Measurements from ENCODE around the gene MRRF.
"Not testable (repeated sequence)": the region's sequence is repeated elsewhere in the genome, so short reads cannot be mapped to it uniquely, and the experiment has no call there.

MRRF gene

DNA sequence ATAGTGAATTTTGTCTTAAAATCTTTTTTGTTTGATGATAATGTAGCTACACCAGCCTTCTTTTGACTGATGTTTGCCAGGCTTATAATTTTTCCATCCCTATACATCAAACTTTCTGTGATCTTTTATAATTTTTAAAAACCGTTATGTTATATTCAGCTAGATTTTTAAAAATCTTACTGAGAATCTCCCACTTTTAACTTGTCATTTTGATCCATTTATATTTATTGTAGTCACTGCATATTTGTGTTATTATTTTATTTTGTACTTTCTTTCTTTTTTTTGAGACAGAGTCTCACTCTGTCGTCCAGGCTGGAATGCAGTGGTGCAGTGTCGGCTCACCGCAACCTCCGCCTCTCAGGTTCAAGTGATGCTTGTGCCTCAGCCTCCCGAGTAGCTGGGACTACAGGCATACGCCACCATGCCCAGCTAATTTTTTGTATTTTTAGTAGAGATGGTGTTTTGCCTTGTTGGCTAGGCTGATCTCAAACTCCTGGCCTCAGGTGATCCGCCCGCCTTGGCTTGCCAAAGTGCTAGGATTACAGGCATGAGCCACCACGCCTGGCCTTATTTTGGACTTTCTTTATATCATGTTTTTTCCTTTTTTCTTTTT lies 12.7 kb downstream of the MRRF start:
- no peak for DNase-seq

- DNase-seq = no peak
Measured at GRCh38 chr9:122281368-122281767, 16.7 kb downstream of the MRRF start.

DNA sequence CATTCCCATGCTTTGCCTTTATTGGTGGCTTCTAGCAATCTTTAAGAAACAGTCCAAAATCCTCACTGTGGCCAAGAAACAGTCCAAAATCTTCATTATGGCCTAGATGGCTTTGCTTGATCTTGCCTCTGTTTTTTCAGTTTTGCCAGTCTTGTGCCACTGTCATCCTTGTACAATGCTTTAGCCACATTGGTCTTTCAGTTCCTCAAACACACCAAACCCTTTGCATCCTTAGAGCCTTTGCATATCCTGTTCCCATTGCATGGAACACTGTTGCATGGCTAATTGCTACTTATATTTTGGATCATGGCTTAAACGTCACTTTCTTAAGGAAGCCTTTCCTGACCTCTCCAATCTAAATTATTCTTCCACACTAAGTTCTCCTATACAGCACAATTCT lies 22.1 kb downstream of the MRRF start:
- DNase-seq = no peak

DNA sequence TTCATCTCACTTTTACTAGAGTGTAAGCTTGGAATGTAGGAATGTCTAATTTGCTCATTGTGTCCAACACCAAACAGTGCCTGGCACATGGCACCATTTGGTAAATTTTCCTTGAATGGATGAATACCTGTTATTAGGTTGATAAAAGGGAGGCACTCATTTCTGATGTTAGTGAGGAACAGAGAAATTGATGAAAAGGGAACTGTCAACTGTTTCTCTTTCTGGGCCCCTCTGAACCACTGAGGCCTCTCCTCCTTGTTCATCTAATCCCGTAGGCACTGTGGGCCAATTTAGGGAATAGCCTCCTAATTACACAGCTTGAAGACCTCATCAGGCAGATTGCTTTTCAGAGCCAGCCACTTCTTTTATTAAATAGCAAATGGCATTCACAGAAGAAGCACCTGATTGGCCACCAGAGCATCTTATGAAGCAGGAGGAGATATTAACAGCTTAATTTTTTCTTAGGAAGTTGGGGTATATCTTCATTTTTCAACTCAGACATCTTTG lies 22.6 kb downstream of the MRRF start:
- DNase-seq = no peak

- no peak for DNase-seq
Measured at GRCh38 chr9:122291458-122291857, 26.8 kb downstream of the MRRF start.

- DNase-seq = no peak
Measured at GRCh38 chr9:122294531-122294930, 29.8 kb downstream of the MRRF start.

DNA sequence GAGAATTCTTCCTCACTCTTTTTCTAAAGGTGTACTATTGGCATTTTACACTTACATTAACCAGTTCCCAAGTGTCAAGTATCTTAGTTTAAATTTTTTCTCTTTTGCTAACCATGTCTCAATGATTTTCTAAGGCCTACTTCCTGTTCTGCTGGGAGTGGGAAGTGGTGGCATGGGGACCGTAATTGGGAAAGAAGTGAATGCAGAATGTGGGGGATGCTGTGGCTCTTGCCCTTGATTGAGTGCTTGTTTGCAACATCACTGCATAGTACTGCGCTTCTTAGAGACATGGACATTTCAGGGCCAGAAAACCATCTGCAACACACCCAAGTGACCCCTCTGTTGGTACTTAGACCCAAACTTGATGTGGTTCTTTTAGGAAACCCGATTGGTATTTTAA lies 32.8 kb downstream of the MRRF start:
- DNase-seq = no peak

GRCh38 chr9:122302237-122303093 lies 37.8 kb downstream of the MRRF start:
- DNase-seq = no peak

- no peak for DNase-seq
Measured at GRCh38 chr9:122307061-122307460, 42.4 kb downstream of the MRRF start.

GRCh38 chr9:122307925-122308324 lies 43.2 kb downstream of the MRRF start:
- no peak for DNase-seq

GRCh38 chr9:122309861-122310260 lies 45.2 kb downstream of the MRRF start:
- no peak for DNase-seq

- no peak for DNase-seq
Measured at GRCh38 chr9:122314165-122314564, 49.5 kb downstream of the MRRF start.

DNA sequence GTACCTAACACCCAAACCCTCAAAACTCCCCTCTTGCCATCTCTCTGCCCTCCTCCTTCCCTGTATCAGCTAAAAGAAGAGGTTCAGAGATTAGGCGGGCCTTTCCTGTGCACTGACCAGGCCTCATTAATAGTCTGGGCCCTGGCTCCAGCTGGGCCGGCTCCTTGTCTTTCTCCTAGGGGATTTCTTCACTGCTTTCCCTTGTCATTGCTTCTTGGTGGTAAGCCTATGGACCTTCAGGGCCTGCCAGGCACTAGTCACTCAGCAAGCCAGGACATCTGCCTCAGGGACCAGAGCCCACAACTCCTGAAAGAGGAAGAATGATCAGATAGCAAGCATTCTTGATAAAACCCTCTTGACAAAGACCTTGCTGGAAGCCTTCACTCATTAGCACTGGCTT lies 50.9 kb downstream of the MRRF start:
- no peak for DNase-seq

DNA sequence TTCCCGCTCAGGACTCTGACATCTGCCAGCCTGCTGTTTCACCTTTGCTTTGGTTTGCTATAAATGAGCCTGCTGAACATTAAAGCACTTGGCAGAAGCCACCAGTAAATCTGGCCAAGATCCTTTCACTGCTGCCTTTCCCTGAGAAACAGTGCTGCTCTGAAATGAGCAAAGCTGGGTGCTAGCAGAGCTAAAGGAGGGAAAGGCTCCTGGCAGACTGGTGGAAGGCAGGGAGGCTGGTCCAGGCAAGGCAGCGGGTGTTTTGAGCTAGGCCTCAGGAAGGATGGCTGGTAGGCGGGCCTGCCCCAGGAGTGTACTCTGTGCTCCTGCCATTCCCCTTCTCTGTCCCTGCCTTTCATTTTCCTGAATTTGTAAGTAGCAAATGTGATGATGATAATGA lies 53.6 kb downstream of the MRRF start:
- no peak for DNase-seq

DNA sequence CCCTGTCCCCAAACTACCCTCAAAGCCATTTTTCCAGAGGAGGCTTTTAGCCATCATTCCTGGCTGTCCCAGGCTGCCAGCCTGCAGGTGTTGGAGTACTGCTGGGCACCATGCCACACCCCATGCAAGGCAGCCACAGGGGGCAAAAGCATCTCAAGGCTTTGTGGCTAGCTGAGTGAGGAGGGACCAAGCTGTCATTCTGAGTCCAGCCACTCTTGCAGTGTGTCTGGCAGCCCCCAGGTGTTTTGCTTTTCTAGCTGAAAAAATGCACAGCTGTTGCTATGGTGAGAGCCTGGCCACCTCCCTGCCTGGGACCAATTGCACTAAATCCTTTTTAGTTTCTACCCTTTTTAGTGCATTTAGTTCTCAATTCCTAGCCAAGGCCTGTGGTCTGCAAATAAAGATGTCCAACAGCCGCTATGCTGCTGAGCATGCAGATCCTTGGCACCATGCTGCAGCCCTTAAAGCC lies 55.8 kb downstream of the MRRF start:
- no peak for DNase-seq

- no peak for DNase-seq
Measured at GRCh38 chr9:122322553-122322952, 57.9 kb downstream of the MRRF start.

- DNase-seq = not testable (repeated sequence)
Measured at GRCh38 chr9:122324665-122325064, 60.0 kb downstream of the MRRF start.

DNA sequence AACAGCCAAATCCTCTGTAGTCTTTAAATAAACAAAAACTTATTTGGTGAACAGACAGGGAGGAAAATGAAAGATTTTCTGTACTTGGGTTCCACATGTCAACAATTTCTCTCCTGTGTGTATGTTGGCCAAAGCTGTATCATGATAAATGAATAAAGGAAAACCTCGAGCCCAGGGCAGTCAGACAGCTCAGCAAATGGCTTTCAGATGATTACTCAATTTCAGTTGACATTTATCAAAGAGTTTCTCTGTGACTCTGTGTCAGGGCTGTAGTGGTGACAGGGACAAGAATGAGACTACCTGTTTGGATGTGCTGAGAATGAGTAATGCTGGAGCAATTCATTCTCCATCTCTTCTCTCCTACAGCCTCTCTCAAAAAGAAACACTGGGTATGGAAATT lies 60.4 kb downstream of the MRRF start:
- DNase-seq = no peak

DNA sequence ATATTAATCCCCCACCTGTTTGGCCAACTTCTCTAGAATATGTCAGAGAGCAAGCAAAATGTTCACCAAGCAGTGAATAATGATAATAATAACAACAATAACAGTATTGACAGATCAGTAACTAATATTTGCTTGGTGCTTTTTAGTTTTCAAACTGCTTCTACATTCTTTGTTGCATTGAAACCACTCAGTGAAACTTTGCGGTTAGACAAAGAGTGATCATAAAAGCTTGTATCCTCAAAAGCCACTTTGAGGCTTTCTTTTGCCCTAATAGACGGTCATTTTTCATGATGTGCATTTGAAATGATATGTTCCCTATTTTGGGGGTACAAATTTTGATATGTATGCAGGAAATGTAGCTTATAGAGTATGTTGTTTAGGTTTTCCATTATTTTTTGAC lies 62.5 kb downstream of the MRRF start:
- DNase-seq = no peak

GRCh38 chr9:122329597-122329996 lies 64.9 kb downstream of the MRRF start:
- DNase-seq = no peak

DNA sequence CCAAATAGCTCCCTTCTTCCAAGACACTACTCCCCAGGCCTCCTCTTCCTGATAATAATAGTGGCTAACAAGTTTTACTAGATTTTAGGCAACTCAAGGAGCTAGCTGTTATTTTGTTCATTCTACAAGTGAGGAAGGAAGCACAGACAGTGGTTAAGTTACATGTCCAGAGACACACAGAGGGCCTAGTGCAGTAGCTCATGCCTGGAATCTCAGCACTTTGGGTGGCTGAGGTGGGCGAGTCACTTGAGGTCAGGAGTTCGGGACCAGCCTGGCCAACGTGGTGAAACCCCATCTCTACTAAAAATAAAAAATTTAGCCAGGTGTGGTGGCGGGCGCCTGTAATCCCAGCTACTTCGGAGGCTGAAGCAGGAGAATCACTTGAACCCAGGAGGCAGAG lies 65.8 kb downstream of the MRRF start:
- DNase-seq = not testable (repeated sequence)

DNA sequence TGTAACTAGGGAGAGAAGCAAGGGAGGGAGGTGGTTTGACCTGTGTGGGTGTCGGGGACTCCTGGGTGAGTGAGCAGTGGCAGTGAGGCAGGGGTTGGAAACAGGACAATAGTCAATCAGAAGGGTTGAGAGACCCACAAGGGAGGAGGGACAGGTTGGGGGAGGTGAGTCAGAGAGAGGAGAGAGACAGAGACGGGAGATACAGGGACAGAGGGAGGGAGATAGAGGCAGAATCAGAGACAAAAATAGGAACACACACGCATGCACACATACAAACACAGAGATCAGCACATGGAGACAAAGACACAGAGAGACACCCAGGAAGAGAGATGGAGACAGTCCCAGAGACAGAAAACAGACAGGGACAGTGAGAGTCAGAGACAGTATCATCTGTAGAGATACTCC lies 66.8 kb downstream of the MRRF start:
- no peak for DNase-seq

DNA sequence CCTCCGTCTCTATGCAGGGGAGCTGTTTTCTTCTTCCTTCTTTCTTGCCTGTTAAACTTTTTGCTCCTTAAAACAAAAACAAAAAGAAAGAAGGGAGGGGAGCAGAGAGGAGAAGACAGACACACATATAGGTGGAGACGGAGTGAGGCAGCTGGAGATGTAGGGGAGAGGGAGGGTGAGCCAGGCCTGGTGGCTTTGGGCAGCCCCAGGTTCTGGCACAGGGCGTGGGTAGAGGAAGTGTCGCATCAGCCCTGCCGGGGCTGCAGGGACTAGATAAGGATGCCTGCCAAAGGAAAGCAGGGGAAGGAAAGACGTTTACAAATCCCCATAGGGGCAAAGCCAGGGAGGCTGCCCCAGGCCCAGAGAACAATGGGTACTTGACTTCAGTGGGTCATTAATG lies 67.4 kb downstream of the MRRF start:
- no peak for DNase-seq

- no peak for DNase-seq
Measured at GRCh38 chr9:122332644-122333043, 68.0 kb downstream of the MRRF start.
